HEK293T (cell line): ENCODE data around the gene COL23A1.

ENCODE experiments used
- BHLHE40 ChIP-seq: fragments of 450-650 bp; IDR thresholded peaks from 2 replicates; pipeline ENCODE4 v1.6.1; 2016; ENCODE audit warnings: mild to moderate bottlenecking, moderate library complexity, borderline replicate concordance
- LEF1 ChIP-seq: fragments of 450-650 bp; IDR thresholded peaks from 2 replicates; pipeline ENCODE4 v1.6.1; 2017; ENCODE audit warnings: mild to moderate bottlenecking, borderline replicate concordance
- SP1 ChIP-seq: fragments of 450-650 bp; IDR thresholded peaks from 2 replicates; pipeline ENCODE4 v1.6.1; 2017

DNA sequence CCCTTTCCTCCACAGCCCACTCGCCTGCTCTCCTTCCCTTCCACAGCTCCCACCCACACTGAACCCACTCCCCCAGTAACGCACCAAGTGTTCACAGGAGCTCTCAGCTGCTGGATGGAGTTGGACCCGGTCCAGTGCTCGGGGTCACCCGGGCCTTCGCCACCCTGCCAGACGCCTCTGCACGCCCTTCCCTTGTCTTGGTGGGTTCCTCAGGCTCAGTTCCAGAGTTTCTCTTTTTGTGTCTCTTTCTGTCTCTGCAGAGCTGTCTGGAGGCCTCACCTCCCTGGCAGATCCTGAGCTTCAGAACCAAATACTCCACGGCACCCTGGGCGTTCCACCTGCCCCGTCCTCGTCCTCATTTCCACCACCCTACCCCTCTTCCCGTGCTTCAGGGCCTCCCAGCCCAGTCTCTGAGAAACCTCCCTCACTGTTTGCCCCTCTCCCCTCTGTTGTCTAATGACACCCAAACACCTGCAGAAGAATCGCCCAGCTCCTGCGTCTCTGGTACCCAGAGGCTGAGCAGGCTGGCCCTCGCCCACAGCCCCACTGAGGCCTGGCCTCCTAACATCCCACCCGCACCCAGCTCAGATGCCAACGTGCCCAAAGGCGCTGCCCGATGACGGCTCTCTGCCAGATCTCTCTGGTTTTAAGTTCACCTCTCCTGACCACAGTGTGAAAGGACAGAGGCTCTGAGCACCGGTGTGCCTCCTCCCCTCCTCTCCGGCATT lies 74.3 kb downstream of the COL23A1 start:
- TF ChIP-seq SP1 (no peak), LEF1 (no peak), BHLHE40 (no peak)
